Panc1 (cell line): ENCODE data around the gene DBNDD2. TPM values are rescaled to one million over a fixed set of nuclear protein-coding genes. Genes with fewer than 3 reads are reported as not detected.

Source experiments
- ATAC-seq: fragments of 200-7000 bp; cut with Tn5 transposase; 2 replicates; pipeline ENCODE4 v1.9.1; 2020; ENCODE audit warnings: mild to moderate bottlenecking, moderate library complexity
- BruUV-seq: library from RNA; stranded (reverse); fragments of 400-500 nt; replicated peaks from 2 replicates; lab custom pipeline; 2021; lab: Mats Ljungman, UMichigan
- CTCF ChIA-PET: fragments of 300-600 bp; sonication (Branson Sonifier 250); formaldehyde crosslinking; loops from one replicate; lab custom pipeline; 2022; ENCODE audit warnings: antibody characterized with exemption; lab: Charles Lee
- POLR2A ChIA-PET: fragments of 300-600 bp; sonication (Branson Sonifier 250); formaldehyde crosslinking; loops from one replicate; lab custom pipeline; 2022; ENCODE audit warnings: antibody characterized with exemption; lab: Charles Lee
- DNase-seq: peaks from one replicate; pipeline ENCODE4 v3.0.0-alpha.2; 2010; ENCODE audit warnings: low read depth, low spot score
- H3K27ac ChIP-seq: 2 replicates; pipeline ENCODE4 v1.5.1; 2011; ENCODE audit warnings: mild to moderate bottlenecking, low read length, inconsistent platforms
- H3K27me3 ChIP-seq: fragments of 200-500 bp; sonication (Bioruptor generic); 2 replicates; pipeline ENCODE4 v1.6.0; 2014; ENCODE audit warnings: low read length, inconsistent platforms; ENCODE audit not compliant: control insufficient read depth, insufficient read depth
- H3K36me3 ChIP-seq: fragments of 200-500 bp; sonication (Bioruptor generic); 2 replicates; pipeline ENCODE4 v1.5.1; 2014; ENCODE audit warnings: inconsistent platforms, mild to moderate bottlenecking, low read length, moderate library complexity; ENCODE audit not compliant: control insufficient read depth, insufficient read depth
- H3K4me1 ChIP-seq: 2 replicates; pipeline ENCODE4 v1.5.1; 2011; ENCODE audit warnings: inconsistent platforms, mild to moderate bottlenecking, low read length, moderate library complexity; ENCODE audit not compliant: control insufficient read depth, insufficient read depth
- H3K4me3 ChIP-seq, 2 experiments: 2 replicates each; pipeline ENCODE4 v1.5.1; 2011 to 2012; ENCODE audit warnings: low read depth in 2 of 2, low read length in 2 of 2, mild to moderate bottlenecking in 2 of 2, inconsistent platforms in 1 of 2, moderate library complexity in 1 of 2
- H3K9me3 ChIP-seq: fragments of 200-500 bp; sonication (Bioruptor generic); 2 replicates; pipeline ENCODE4 v1.5.1; 2014; ENCODE audit warnings: low read depth, mild to moderate bottlenecking, inconsistent platforms, low read length, moderate library complexity; ENCODE audit not compliant: control insufficient read depth, insufficient read depth
- CTCF ChIP-seq: fragments of 450-650 bp; IDR thresholded peaks from 2 replicates; pipeline ENCODE4 v1.5.1; 2017; ENCODE audit warnings: mild to moderate bottlenecking
- POLR2AphosphoS5 ChIP-seq: IDR thresholded peaks from 2 replicates; pipeline ENCODE4 v1.6.1; 2012; ENCODE audit warnings: mild to moderate bottlenecking, low read depth, low read length, moderate library complexity
- REST ChIP-seq, 2 experiments: IDR thresholded peaks; 2 replicates each; pipeline ENCODE4 v1.6.1; 2011 to 2012; ENCODE audit warnings: low read depth in 2 of 2, control low read depth in 1 of 2, low read length in 1 of 2, mild to moderate bottlenecking in 1 of 2, moderate library complexity in 1 of 2; ENCODE audit not compliant: insufficient read depth in 1 of 2
- SIN3A ChIP-seq: IDR thresholded peaks from 2 replicates; pipeline ENCODE4 v1.6.1; 2012; ENCODE audit warnings: low read depth, mild to moderate bottlenecking, low read length, moderate library complexity, borderline replicate concordance; ENCODE audit not compliant: insufficient read depth
- TCF7L2 ChIP-seq: IDR thresholded peaks from 2 replicates; pipeline ENCODE4 v1.6.1; 2011; ENCODE audit warnings: mild to moderate bottlenecking, low read depth, low read length, inconsistent platforms
- in situ Hi-C: cut with HindIII; loops from 2 replicates; pipeline ENCODE4 v1.10.0; 2016; ENCODE audit warnings: low sequenced_read_pairs, low pct_unique_long_range_greater_than_20kb
- intact Hi-C: fragments of 100-400 bp; cut with micrococcal nuclease; formaldehyde crosslinking; loops from one replicate; pipeline ENCODE4 v1.10.0; 2022; ENCODE audit not compliant: unreplicated experiment
- total RNA-seq: library from RNA; stranded (reverse); gene quantifications from one replicate; pipeline ENCODE4 v1.2.1, GENCODE V29; 2021; ENCODE audit not compliant: unreplicated experiment

The DBNDD2 gene
- total RNA-seq, 1 experiment from 2014 or later, result 55.4 TPM

GRCh38 chr20:45359406-45360148 is 48.5 kb upstream of the DBNDD2 start:
- POLR2A ChIA-PET, result no interaction called here
- CTCF ChIA-PET, result interaction anchor here (1.7 kb wide), 1 partner anchor 77 kb away, joined by 5 read pairs; no protein-coding TSS in a partner anchor
- ATAC-seq, result no peak

GRCh38 chr20:45361793-45362192 is 46.3 kb upstream of the DBNDD2 start:
- ATAC-seq (no peak), DNase-seq (no peak)
- no TSS peak for BruUV-seq
- H3K36me3 ChIP-seq, result no peaks in the 10 kb centered on the region; the same call in 1 of the 2 replicates
- H3K9me3 ChIP-seq, result no peaks in the 10 kb centered on the region
- TF ChIP-seq POLR2AphosphoS5 (no peak), REST (IDR thresholded peaks at IDR 0.05; ENCODE audit: insufficient read depth in 1 of 2, low read depth in 2 of 2, low read length in 1 of 2) (no peak), SIN3A (no peak), CTCF (no peak), TCF7L2 (no peak)
- POLR2A ChIA-PET, result no interaction called here
- H3K4me1 ChIP-seq, result peaks cover 27% of the 10 kb centered on the region
- in situ Hi-C loops (no loop called here), intact Hi-C loops (loop anchor here (2.0 kb wide), 1 partner anchor 75 kb away; no protein-coding TSS in a partner anchor)
- H3K27ac ChIP-seq, result peak overlapping the region; percentile 93; the same call in 1 of the 2 replicates
- H3K4me3 ChIP-seq, result no peak overlapping the region
- CTCF ChIA-PET, result no interaction called here
- no peaks in the 10 kb centered on the region for H3K27me3 ChIP-seq

More at GRCh38 chr20:45359406-45360148, 48.5 kb upstream of the DBNDD2 start:
- DNase-seq, result no peak
- Histone ChIP-seq H3K4me3 (no peak overlapping the region), H3K27me3 (no peaks in the 10 kb centered on the region), H3K4me1 (peaks cover 27% of the 10 kb centered on the region), H3K36me3 (no peaks in the 10 kb centered on the region), H3K9me3 (no peaks in the 10 kb centered on the region), H3K27ac (peak overlapping the region; percentile 34; the same call in 1 of the 2 replicates)
- no TSS peak for BruUV-seq
- in situ Hi-C loops, result no loop called here
- intact Hi-C loops, result no loop called here
- TF ChIP-seq POLR2AphosphoS5 (no peak), CTCF (no peak), TCF7L2 (no peak), SIN3A (no peak), REST (IDR thresholded peaks at IDR 0.05; ENCODE audit: insufficient read depth in 1 of 2, low read depth in 2 of 2, low read length in 1 of 2) (no peak)
